Endodermal cell (in vitro differentiated cells): ENCODE measurements around the gene BRCC3. TPM values are rescaled to one million over a fixed set of nuclear protein-coding genes. Genes with fewer than 3 reads are reported as not detected.

Source experiments
- DNase-seq: peaks from one replicate; pipeline ENCODE4 v3.0.0-alpha.2; 2017
- H3K27ac ChIP-seq: 2 replicates; pipeline ENCODE4 v1.5.1; 2013; ENCODE audit warnings: mild to moderate bottlenecking, low read depth, low read length, moderate library complexity
- H3K27me3 ChIP-seq: 2 replicates; pipeline ENCODE4 v1.6.1; 2013; ENCODE audit warnings: mild to moderate bottlenecking, low read length, moderate library complexity; ENCODE audit not compliant: insufficient read depth, control insufficient read depth, poor library complexity, severe bottlenecking
- H3K36me3 ChIP-seq: 2 replicates; pipeline ENCODE4 v1.7.0; 2013; ENCODE audit warnings: mild to moderate bottlenecking, low read length, moderate library complexity; ENCODE audit not compliant: control insufficient read depth, insufficient read depth
- H3K4me1 ChIP-seq: one replicate; pipeline ENCODE4 v1.7.0; 2013; ENCODE audit warnings: low read length; ENCODE audit not compliant: control insufficient read depth, insufficient read depth
- H3K4me3 ChIP-seq: 2 replicates; pipeline ENCODE4 v1.5.1; 2013; ENCODE audit warnings: mild to moderate bottlenecking, low read length, moderate library complexity
- H3K9ac ChIP-seq: 2 replicates; pipeline ENCODE4 v1.6.1; 2013; ENCODE audit warnings: mild to moderate bottlenecking, low read length, moderate library complexity; ENCODE audit not compliant: poor library complexity, severe bottlenecking; ENCODE audit errors: extremely low read depth
- H3K9me3 ChIP-seq: 2 replicates; pipeline ENCODE4 v1.6.1; 2013; ENCODE audit warnings: mild to moderate bottlenecking, low read length, moderate library complexity; ENCODE audit not compliant: control insufficient read depth
- H3K27ac Mint-ChIP-seq: 2 replicates; pipeline ENCODE4 v1.8.0; 2020; ENCODE audit warnings: mixed read lengths
- H3K27me3 Mint-ChIP-seq: 2 replicates; pipeline ENCODE4 v1.8.0; 2021; ENCODE audit warnings: mild to moderate bottlenecking, mixed read lengths; ENCODE audit not compliant: insufficient read depth
- H3K36me3 Mint-ChIP-seq: 2 replicates; pipeline ENCODE4 v1.8.0; 2020; ENCODE audit warnings: low read depth, mixed read lengths
- H3K4me1 Mint-ChIP-seq: 2 replicates; pipeline ENCODE4 v1.8.0; 2020; ENCODE audit warnings: mixed read lengths
- H3K4me3 Mint-ChIP-seq: 2 replicates; pipeline ENCODE4 v1.8.0; 2020; ENCODE audit warnings: mild to moderate bottlenecking, moderate library complexity, mixed read lengths
- H3K9me3 Mint-ChIP-seq: 2 replicates; pipeline ENCODE4 v1.8.0; 2020; ENCODE audit warnings: mild to moderate bottlenecking, mixed read lengths
- WGBS, 2 experiments: methylation state at CpG; one replicate each; pipeline versions ENCODE4 v1.1.5 to v1.1.7; 2013; ENCODE audit warnings: missing lambda C conversion rate in 2 of 2, mixed read lengths in 1 of 2; ENCODE audit not compliant: insufficient coverage in 1 of 2, insufficient read length in 1 of 2; 5-methylcytosine and 5-hydroxymethylcytosine counted together
- long read RNA-seq, 4 experiments: library from polyadenylated mRNA in 2 of 4; library from RNA in 1 of 4; library from capped mRNA in 1 of 4; stranded (forward) in 3 of 4; unstranded in 1 of 4; transcript quantifications; one replicate each; pipeline ENCODE4 v2.0.0, GENCODE V29; 2020 to 2021; ENCODE audit warnings: inconsistent platforms in 1 of 4
- polyA plus RNA-seq, 2 experiments: library from polyadenylated mRNA; stranded (reverse); fragments of 50-300 nt; gene quantifications; one replicate each; pipeline ENCODE4 v1.2.3, GENCODE V29; 2013
- total RNA-seq, 2 donors: library from RNA; stranded (reverse); fragmentation: NEBNext Ultra II Directional in 1 of 2; extraction: Animal tissue kit (Norgen Biotek cat#: 25700) in 1 of 2; gene quantifications; 2 replicates in 1 of 2; 3 replicates in 1 of 2; pipeline ENCODE4 v1.2.1, GENCODE V29; 2021
- TF ChIP-seq, protein P1 (sequence below): fragments of 200-600 bp; sonication (generic); conservative IDR thresholded peaks from 2 replicates; pipeline ENCODE4 v1.5.0; 2021; ENCODE audit warnings: antibody characterized with exemption, mild to moderate bottlenecking

Gene BRCC3
- 10 to 100 TPM; 21.9 to 22.8 TPM for total RNA-seq
- polyA plus RNA-seq (2013, experiment 1 of 2), result 14.9 TPM
- 14.2 TPM for polyA plus RNA-seq (2013, experiment 2 of 2)
- long read RNA-seq, experiment 1, partial matches to known transcripts, result 0 of 9 reads
- long read RNA-seq, experiment 1, other reads (novel, unspliced or antisense), result 6 of 9 reads
- long read RNA-seq, experiment 2, transcript BRCC3-208 (10 exons, 2,694 nt), result major isoform, 65 of 89 reads
- long read RNA-seq, experiment 2, partial matches to known transcripts, result 3 of 89 reads
- long read RNA-seq, experiment 2, other reads (novel, unspliced or antisense), result 18 of 89 reads
- long read RNA-seq, experiment 3, transcript BRCC3-208 (10 exons, 2,694 nt), result major isoform, 57 of 93 reads
- long read RNA-seq, experiment 3, partial matches to known transcripts, result 3 of 93 reads
- long read RNA-seq, experiment 3, other reads (novel, unspliced or antisense), result 27 of 93 reads
- long read RNA-seq, experiment 4, transcript BRCC3-208 (10 exons, 2,694 nt), result major isoform, 23 of 43 reads
- long read RNA-seq, experiment 4, partial matches to known transcripts, result 6 of 43 reads
- long read RNA-seq, experiment 4, other reads (novel, unspliced or antisense), result 14 of 43 reads

GRCh38 chrX:155070975-155071693 lies at the start of gene BRCC3, which contains the start of the genes CMC4 and MTCP1:
Gene BRCC3, plus strand, starts transcription at chrX:155071508. Its CDS starts 20 bp downstream, at chrX:155071528.
Gene CMC4, minus strand, starts transcription at chrX:155071136. Its CDS starts 7,113 bp downstream, at chrX:155064023.
Gene MTCP1, minus strand, starts transcription at chrX:155071136. Its CDS starts 5,126 bp downstream, at chrX:155066010.
- Histone ChIP-seq H3K9me3 (no peaks in the 10 kb centered on the region), H3K27me3 (no peaks in the 10 kb centered on the region), H3K27ac (peak within 1 kb of the TSS; percentile 68), H3K4me1 (no peaks in the 10 kb centered on the region), H3K9ac (peak within 1 kb of the TSS; percentile 66), H3K4me3 (peak within 1 kb of the TSS; percentile 90), H3K36me3 (peaks cover 22% of the 10 kb centered on the region)
- WGBS, 2 experiments, result 0% methylated on average over 51 of the region's 81 CpGs; no CpG with 5 or more reads in 1 of the 2 experiments
- H3K4me3 Mint-ChIP-seq, result peak within 1 kb of the TSS; percentile 90
- H3K27me3 Mint-ChIP-seq, result no peaks in the 10 kb centered on the region
- H3K27ac Mint-ChIP-seq, result peak within 1 kb of the TSS; percentile 95
- H3K4me1 Mint-ChIP-seq, result peaks cover 2% of the 10 kb centered on the region
- H3K36me3 Mint-ChIP-seq, result peaks cover 21% of the 10 kb centered on the region
- peaks cover 70% of the 10 kb centered on the region for H3K9me3 Mint-ChIP-seq
- DNase-seq, result peak; percentile 92
- TF ChIP-seq, protein P1, sequence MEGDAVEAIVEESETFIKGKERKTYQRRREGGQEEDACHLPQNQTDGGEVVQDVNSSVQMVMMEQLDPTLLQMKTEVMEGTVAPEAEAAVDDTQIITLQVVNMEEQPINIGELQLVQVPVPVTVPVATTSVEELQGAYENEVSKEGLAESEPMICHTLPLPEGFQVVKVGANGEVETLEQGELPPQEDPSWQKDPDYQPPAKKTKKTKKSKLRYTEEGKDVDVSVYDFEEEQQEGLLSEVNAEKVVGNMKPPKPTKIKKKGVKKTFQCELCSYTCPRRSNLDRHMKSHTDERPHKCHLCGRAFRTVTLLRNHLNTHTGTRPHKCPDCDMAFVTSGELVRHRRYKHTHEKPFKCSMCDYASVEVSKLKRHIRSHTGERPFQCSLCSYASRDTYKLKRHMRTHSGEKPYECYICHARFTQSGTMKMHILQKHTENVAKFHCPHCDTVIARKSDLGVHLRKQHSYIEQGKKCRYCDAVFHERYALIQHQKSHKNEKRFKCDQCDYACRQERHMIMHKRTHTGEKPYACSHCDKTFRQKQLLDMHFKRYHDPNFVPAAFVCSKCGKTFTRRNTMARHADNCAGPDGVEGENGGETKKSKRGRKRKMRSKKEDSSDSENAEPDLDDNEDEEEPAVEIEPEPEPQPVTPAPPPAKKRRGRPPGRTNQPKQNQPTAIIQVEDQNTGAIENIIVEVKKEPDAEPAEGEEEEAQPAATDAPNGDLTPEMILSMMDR, result no peak

- Mint-ChIP-seq H3K4me3 (no peak within 1 kb of the TSS), H3K27me3 (no peaks in the 10 kb centered on the region), H3K9me3 (peaks cover 29% of the 10 kb centered on the region), H3K27ac (no peak within 1 kb of the TSS), H3K36me3 (no peaks in the 10 kb centered on the region), H3K4me1 (peaks cover 2% of the 10 kb centered on the region)
- Histone ChIP-seq H3K4me3 (no peak within 1 kb of the TSS), H3K4me1 (no peaks in the 10 kb centered on the region), H3K9me3 (no peaks in the 10 kb centered on the region), H3K27me3 (no peaks in the 10 kb centered on the region), H3K36me3 (no peaks in the 10 kb centered on the region), H3K27ac (no peak within 1 kb of the TSS), H3K9ac (no peak within 1 kb of the TSS)
- TF ChIP-seq, protein P1, result no peak
- WGBS, 2 experiments, result 38% methylated on average over 1 of the region's 1 CpG; no CpG with 5 or more reads in 1 of the 2 experiments
- no peak for DNase-seq
Measured at GRCh38 chrX:155022585-155022984, 48.7 kb upstream of the BRCC3 start, which contains the start of gene F8. Gene F8, minus strand, starts transcription at chrX:155022723. Its CDS starts 171 bp downstream, at chrX:155022552.
